Measurements from ENCODE around the gene GIPC3.

DNA sequence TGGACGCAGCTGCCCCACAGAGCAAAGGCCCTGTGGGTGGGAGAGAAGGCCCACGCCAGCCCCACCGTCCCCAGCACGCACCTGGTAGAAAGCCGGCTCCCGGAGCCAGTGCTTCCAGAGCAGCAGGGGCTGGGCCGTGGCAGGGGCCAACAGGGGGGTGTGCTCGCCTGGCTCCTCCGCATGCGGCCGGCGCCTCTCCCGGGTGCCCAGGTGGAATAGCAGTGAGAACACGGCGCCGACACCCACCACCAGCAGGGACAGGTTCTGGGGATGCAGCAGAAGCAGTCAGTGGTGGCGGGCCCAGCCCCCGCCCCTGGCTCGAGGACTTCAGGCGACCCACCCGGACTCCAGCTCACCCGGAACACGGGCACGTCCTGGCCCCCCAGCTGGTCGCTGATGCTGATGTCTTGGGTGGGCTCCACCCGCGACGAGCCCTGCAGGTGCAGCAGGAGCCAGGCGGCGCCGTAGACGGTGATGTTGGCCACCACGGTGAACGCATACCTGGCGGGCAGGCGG lies 37.5 kb upstream of the GIPC3 start:
- TF ChIP-seq, protein P1, sequence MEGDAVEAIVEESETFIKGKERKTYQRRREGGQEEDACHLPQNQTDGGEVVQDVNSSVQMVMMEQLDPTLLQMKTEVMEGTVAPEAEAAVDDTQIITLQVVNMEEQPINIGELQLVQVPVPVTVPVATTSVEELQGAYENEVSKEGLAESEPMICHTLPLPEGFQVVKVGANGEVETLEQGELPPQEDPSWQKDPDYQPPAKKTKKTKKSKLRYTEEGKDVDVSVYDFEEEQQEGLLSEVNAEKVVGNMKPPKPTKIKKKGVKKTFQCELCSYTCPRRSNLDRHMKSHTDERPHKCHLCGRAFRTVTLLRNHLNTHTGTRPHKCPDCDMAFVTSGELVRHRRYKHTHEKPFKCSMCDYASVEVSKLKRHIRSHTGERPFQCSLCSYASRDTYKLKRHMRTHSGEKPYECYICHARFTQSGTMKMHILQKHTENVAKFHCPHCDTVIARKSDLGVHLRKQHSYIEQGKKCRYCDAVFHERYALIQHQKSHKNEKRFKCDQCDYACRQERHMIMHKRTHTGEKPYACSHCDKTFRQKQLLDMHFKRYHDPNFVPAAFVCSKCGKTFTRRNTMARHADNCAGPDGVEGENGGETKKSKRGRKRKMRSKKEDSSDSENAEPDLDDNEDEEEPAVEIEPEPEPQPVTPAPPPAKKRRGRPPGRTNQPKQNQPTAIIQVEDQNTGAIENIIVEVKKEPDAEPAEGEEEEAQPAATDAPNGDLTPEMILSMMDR (IDR thresholded peaks at IDR 0.05) = no peak
- no peak for TF ChIP-seq POLR2A (IDR thresholded peaks at IDR 0.05)

Measured in adrenal gland (tissue), 5 donors.